ENCODE results near the gene SNRPA.

GRCh38 chr19:40754611-40755247 lies 3.7 kb downstream of the SNRPA start:
- TF ChIP-seq CTCF (conservative IDR thresholded peaks at IDR 0.05 in 1 of 2, IDR thresholded peaks at IDR 0.05 in 1 of 2; ENCODE audit: extremely low read depth in 1 of 2, insufficient read depth in 1 of 2, low read depth in 1 of 2, low read length in 2 of 2) = no peak
- TF ChIP-seq EZH2 (IDR thresholded peaks at IDR 0.05; ENCODE audit: borderline replicate concordance, low read length) = no peak

Measured in mammary epithelial cell (primary cell).